ENCODE measurements around the gene FANCE.

DNA sequence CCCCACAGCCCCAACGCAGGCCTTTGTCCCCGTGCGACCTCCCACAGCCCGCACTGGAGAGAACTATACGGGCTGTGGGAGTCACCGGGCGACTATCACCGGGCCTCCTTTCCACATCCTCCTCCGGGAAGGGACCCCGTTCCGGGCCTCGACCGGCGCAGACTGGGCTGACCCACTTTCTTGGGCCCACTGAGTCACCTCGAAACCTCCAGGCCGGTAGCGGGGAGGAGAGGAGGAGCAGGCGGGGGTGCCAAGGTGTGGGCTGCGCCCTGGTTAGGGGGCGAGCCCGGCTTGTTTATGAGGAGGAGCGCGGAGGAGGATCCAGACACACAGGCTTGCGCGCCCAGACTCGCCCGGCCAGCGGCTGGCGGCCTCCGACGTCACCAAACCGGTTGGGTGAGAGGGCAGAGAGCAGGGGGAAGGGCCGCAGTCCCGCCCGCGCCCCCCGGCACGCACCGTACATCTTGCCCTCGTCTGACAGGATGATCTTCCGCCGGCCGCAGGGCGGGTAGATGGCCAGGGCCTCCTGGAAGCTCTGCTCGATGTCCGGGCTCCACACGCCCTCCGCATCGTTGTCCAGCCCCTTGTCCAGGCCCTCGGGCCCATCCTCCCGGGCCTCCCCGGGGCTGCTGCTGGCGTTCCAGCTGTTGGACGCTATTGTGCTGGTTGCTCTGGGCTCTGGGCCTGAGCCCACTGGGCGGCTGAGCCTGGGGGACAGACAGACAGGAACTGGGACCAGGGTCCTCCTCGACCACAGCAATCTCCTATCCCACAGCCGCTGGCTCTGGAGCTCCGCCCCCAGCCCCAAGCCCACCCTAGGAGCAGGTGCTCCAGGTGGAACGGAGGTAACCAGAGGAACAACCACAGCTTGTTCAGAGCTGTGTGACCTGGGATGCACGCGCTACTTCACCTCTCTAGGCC, 34.1 kb downstream of the FANCE start:
- TF ChIP-seq, protein P1, sequence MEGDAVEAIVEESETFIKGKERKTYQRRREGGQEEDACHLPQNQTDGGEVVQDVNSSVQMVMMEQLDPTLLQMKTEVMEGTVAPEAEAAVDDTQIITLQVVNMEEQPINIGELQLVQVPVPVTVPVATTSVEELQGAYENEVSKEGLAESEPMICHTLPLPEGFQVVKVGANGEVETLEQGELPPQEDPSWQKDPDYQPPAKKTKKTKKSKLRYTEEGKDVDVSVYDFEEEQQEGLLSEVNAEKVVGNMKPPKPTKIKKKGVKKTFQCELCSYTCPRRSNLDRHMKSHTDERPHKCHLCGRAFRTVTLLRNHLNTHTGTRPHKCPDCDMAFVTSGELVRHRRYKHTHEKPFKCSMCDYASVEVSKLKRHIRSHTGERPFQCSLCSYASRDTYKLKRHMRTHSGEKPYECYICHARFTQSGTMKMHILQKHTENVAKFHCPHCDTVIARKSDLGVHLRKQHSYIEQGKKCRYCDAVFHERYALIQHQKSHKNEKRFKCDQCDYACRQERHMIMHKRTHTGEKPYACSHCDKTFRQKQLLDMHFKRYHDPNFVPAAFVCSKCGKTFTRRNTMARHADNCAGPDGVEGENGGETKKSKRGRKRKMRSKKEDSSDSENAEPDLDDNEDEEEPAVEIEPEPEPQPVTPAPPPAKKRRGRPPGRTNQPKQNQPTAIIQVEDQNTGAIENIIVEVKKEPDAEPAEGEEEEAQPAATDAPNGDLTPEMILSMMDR (optimal IDR thresholded peaks at IDR 0.05 in 1 of 3, IDR thresholded peaks at IDR 0.05 in 1 of 3, conservative IDR thresholded peaks at IDR 0.05 in 1 of 3; ENCODE audit: extremely low read depth in 1 of 3, insufficient read depth in 2 of 3, low read length in 3 of 3): no peak
- no peak for TF ChIP-seq EZH2 (IDR thresholded peaks at IDR 0.05; ENCODE audit: low read length)
